Neural cell (in vitro differentiated cells): ENCODE measurements around the gene EFEMP2. TPM values are rescaled to one million over a fixed set of nuclear protein-coding genes. Genes with fewer than 3 reads are reported as not detected.

Experiments
- H2AFZ ChIP-seq: fragments of 200-600, 300-800 bp; sonication (generic), shearing (Covaris generic); 2 replicates; pipeline ENCODE4 v1.6.0; 2014; ENCODE audit warnings: low read depth, mild to moderate bottlenecking, antibody characterized with exemption, low read length, moderate library complexity
- H3F3A ChIP-seq: fragments of 200-600 bp; shearing (Covaris generic); 2 replicates; pipeline ENCODE4 v1.6.1; 2016; ENCODE audit warnings: mild to moderate bottlenecking, moderate library complexity, mixed read lengths, antibody characterized with exemption, low read length; ENCODE audit not compliant: insufficient read depth, poor library complexity, severe bottlenecking
- H3K27ac ChIP-seq: fragments of 200-600, 300-800 bp; sonication (generic), shearing (Covaris generic); 2 replicates; pipeline ENCODE4 v1.5.1; 2014; ENCODE audit warnings: mild to moderate bottlenecking, low read length, moderate library complexity
- H3K27me3 ChIP-seq: fragments of 300-800, 200-600 bp; sonication (generic), shearing (Covaris generic); 2 replicates; pipeline ENCODE4 v1.6.0; 2014; ENCODE audit warnings: mild to moderate bottlenecking, low read depth, low read length, moderate library complexity; ENCODE audit not compliant: insufficient read depth
- H3K36me3 ChIP-seq: fragments of 300-800, 200-600 bp; sonication (generic), shearing (Covaris generic); 2 replicates; pipeline ENCODE4 v1.5.1; 2014; ENCODE audit warnings: mild to moderate bottlenecking, antibody characterized with exemption, low read length, moderate library complexity; ENCODE audit not compliant: insufficient read depth
- H3K4me2 ChIP-seq: fragments of 300-800, 200-600 bp; sonication (generic), shearing (Covaris generic); 2 replicates; pipeline ENCODE4 v1.6.0; 2014; ENCODE audit warnings: mild to moderate bottlenecking, low read length
- H3K4me3 ChIP-seq: fragments of 300-800, 200-600 bp; sonication (generic), shearing (Covaris generic); 2 replicates; pipeline ENCODE4 v1.5.1; 2014; ENCODE audit warnings: mild to moderate bottlenecking, low read length, moderate library complexity
- H3K79me2 ChIP-seq: fragments of 200-600 bp; shearing (Covaris generic); replicated peaks from 2 replicates; pipeline ENCODE4 v1.6.0; 2014; ENCODE audit warnings: mild to moderate bottlenecking, low read length, moderate library complexity; ENCODE audit not compliant: insufficient read depth
- H3K9ac ChIP-seq: fragments of 300-800, 200-600 bp; sonication (generic), shearing (Covaris generic); 2 replicates; pipeline ENCODE4 v1.6.1; 2016; ENCODE audit warnings: mild to moderate bottlenecking, low read length, mixed read lengths
- H3K9me2 ChIP-seq: fragments of 200-600 bp; shearing (Covaris generic); 2 replicates; pipeline ENCODE4 v1.6.1; 2016; ENCODE audit warnings: mild to moderate bottlenecking, low read length, mixed read lengths; ENCODE audit not compliant: insufficient read depth
- H3K9me3 ChIP-seq: fragments of 200-600, 300-800 bp; sonication (generic), shearing (Covaris generic); 2 replicates; pipeline ENCODE4 v1.6.1; 2016; ENCODE audit warnings: mild to moderate bottlenecking, mixed run types, low read length, moderate library complexity, mixed read lengths
- H4K20me1 ChIP-seq: fragments of 200-600 bp; shearing (Covaris generic); 2 replicates; pipeline ENCODE4 v1.6.1; 2016; ENCODE audit warnings: mild to moderate bottlenecking, mixed run types; ENCODE audit not compliant: insufficient read depth
- EP300 ChIP-seq: fragments of 450-650 bp; conservative IDR thresholded peaks from 2 replicates; pipeline ENCODE4 v1.6.1; 2014; ENCODE audit warnings: antibody characterized with exemption, mild to moderate bottlenecking, moderate library complexity; ENCODE audit not compliant: poor library complexity, severe bottlenecking
- EZH2 ChIP-seq: fragments of 200-600, 300-800 bp; shearing (Covaris generic), sonication (generic); IDR thresholded peaks from 2 replicates; pipeline ENCODE4 v1.6.1; 2014; ENCODE audit warnings: antibody characterized with exemption, low read length, borderline replicate concordance, mild to moderate bottlenecking; ENCODE audit not compliant: insufficient read depth, poor library complexity, severe bottlenecking
- MXI1 ChIP-seq: fragments of 450-650 bp; conservative IDR thresholded peaks from 2 replicates; pipeline ENCODE4 v1.6.1; 2014; ENCODE audit warnings: antibody characterized with exemption, mild to moderate bottlenecking; ENCODE audit not compliant: poor library complexity, severe bottlenecking
- POLR2AphosphoS5 ChIP-seq: IDR thresholded peaks from 2 replicates; pipeline ENCODE4 v1.6.1; 2012
- RAD21 ChIP-seq: fragments of 450-650 bp; conservative IDR thresholded peaks from 2 replicates; pipeline ENCODE4 v1.6.1; 2014; ENCODE audit warnings: antibody characterized with exemption, mild to moderate bottlenecking, moderate library complexity
- SMC3 ChIP-seq: fragments of 450-650 bp; conservative IDR thresholded peaks from 2 replicates; pipeline ENCODE4 v1.6.1; 2014; ENCODE audit warnings: antibody characterized with exemption, mild to moderate bottlenecking, moderate library complexity; ENCODE audit not compliant: poor library complexity
- TAF1 ChIP-seq: IDR thresholded peaks from 2 replicates; pipeline ENCODE4 v1.6.1; 2012; ENCODE audit warnings: low read depth
- polyA plus RNA-seq: library from polyadenylated mRNA; depleted of rRNA; stranded (reverse); fragments of >200 nt; gene quantifications from 2 replicates; pipeline ENCODE4 v1.2.3, GENCODE V29; 2014
- TF ChIP-seq, protein P1 (sequence below): IDR thresholded peaks from 2 replicates; pipeline ENCODE4 v1.6.1; 2012; ENCODE audit warnings: borderline replicate concordance
- TF ChIP-seq, protein P2 (sequence below): fragments of 450-650 bp; IDR thresholded peaks from 2 replicates; pipeline ENCODE4 v1.5.1; 2014; ENCODE audit warnings: antibody characterized with exemption, mild to moderate bottlenecking, moderate library complexity; ENCODE audit not compliant: poor library complexity, severe bottlenecking

EFEMP2 gene
- polyA plus RNA-seq, 1 donor from 2014 or later = 0.67 TPM

DNA sequence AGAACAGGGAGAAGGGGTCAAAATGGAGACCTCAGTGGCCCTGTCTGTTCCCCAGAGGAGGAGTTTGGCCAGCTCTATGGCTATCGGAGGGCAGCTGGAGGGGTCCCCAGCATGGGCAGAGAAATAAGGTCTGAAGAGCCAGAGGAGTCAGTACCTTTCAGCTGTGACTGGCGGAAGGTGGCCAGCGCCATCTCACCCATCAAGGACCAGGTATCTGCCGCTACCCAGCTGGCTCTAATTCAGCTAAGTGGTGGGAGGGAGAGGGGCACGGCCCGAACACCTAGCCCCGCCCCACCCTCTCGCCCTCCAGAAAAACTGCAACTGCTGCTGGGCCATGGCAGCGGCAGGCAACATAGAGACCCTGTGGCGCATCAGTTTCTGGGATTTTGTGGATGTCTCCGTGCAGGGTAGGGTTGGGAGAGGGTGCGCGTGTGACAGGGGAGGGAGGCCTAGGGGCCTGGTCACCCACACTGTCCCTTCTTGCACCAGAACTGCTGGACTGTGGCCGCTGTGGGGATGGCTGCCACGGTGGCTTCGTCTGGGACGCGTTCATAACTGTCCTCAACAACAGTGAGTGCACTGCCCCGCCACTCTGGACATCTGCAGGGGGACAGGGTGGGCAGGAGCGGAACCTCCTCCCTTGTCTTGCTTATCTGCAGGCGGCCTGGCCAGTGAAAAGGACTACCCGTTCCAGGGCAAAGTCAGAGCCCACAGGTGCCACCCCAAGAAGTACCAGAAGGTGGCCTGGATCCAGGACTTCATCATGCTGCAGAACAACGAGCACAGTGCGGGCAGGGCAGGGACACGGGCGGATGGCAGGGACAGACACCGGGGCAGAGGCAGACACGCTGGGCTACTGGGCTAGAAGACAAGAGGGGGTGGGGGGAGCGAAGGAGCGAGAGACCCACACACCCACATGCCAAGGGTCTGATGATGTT is 9.8 kb upstream of the EFEMP2 start:
- Histone ChIP-seq H3K79me2 (peaks cover 17% of the 10 kb centered on the region), H3K9me2 (no peaks in the 10 kb centered on the region), H4K20me1 (no peaks in the 10 kb centered on the region), H3K4me2 (no peak overlapping the region), H3F3A (no peaks in the 10 kb centered on the region), H3K9ac (no peak overlapping the region), H2AFZ (no peak overlapping the region), H3K27ac (no peak overlapping the region), H3K9me3 (no peaks in the 10 kb centered on the region), H3K36me3 (no peaks in the 10 kb centered on the region), H3K27me3 (no peaks in the 10 kb centered on the region), H3K4me3 (no peak overlapping the region)
- TF ChIP-seq, protein P1, sequence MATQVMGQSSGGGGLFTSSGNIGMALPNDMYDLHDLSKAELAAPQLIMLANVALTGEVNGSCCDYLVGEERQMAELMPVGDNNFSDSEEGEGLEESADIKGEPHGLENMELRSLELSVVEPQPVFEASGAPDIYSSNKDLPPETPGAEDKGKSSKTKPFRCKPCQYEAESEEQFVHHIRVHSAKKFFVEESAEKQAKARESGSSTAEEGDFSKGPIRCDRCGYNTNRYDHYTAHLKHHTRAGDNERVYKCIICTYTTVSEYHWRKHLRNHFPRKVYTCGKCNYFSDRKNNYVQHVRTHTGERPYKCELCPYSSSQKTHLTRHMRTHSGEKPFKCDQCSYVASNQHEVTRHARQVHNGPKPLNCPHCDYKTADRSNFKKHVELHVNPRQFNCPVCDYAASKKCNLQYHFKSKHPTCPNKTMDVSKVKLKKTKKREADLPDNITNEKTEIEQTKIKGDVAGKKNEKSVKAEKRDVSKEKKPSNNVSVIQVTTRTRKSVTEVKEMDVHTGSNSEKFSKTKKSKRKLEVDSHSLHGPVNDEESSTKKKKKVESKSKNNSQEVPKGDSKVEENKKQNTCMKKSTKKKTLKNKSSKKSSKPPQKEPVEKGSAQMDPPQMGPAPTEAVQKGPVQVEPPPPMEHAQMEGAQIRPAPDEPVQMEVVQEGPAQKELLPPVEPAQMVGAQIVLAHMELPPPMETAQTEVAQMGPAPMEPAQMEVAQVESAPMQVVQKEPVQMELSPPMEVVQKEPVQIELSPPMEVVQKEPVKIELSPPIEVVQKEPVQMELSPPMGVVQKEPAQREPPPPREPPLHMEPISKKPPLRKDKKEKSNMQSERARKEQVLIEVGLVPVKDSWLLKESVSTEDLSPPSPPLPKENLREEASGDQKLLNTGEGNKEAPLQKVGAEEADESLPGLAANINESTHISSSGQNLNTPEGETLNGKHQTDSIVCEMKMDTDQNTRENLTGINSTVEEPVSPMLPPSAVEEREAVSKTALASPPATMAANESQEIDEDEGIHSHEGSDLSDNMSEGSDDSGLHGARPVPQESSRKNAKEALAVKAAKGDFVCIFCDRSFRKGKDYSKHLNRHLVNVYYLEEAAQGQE = no peak
- TF ChIP-seq MXI1 = no peak
- TF ChIP-seq SMC3 = no peak
- no peak for TF ChIP-seq RAD21
- TF ChIP-seq POLR2AphosphoS5 = no peak
- TF ChIP-seq EZH2 = no peak
- TF ChIP-seq EP300 = no peak
- TF ChIP-seq, protein P2, sequence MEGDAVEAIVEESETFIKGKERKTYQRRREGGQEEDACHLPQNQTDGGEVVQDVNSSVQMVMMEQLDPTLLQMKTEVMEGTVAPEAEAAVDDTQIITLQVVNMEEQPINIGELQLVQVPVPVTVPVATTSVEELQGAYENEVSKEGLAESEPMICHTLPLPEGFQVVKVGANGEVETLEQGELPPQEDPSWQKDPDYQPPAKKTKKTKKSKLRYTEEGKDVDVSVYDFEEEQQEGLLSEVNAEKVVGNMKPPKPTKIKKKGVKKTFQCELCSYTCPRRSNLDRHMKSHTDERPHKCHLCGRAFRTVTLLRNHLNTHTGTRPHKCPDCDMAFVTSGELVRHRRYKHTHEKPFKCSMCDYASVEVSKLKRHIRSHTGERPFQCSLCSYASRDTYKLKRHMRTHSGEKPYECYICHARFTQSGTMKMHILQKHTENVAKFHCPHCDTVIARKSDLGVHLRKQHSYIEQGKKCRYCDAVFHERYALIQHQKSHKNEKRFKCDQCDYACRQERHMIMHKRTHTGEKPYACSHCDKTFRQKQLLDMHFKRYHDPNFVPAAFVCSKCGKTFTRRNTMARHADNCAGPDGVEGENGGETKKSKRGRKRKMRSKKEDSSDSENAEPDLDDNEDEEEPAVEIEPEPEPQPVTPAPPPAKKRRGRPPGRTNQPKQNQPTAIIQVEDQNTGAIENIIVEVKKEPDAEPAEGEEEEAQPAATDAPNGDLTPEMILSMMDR = no peak
- no peak for TF ChIP-seq TAF1

DNA sequence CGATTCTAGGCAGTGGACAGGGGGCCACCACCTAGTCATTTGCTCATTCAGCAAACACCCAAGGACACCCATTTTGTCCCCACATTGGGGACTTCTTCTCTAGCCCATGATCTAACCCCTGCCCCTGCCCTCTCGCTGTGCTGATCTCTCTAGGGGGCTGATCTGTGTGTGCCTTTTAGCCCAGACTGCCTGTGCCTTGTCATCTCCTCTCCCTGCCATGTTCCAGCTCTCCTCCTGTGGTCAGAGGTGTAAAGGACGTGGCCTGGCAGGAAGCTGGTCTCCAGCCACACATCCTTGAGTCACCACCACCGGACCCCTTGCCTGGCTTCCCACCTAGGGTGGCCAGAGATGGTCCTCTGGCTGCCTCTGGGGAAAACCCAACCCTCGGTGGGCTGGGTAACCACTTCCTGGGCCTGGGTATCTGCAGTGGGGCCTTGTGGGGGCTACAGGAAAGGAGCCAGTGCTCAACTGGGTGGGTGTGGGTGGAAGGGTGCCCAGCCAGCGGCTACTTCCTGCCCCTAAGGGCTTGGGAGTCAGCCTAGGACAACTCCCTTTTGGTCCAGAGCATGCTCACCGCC is 8.3 kb upstream of the EFEMP2 start:
- Histone ChIP-seq H3K9ac (no peak overlapping the region), H3K27ac (no peak overlapping the region), H3K79me2 (peaks cover 8% of the 10 kb centered on the region), H4K20me1 (no peaks in the 10 kb centered on the region), H3K36me3 (no peaks in the 10 kb centered on the region), H3K9me3 (no peaks in the 10 kb centered on the region), H3K27me3 (no peaks in the 10 kb centered on the region), H3K9me2 (no peaks in the 10 kb centered on the region), H3K4me3 (no peak overlapping the region), H3F3A (no peaks in the 10 kb centered on the region), H2AFZ (no peak overlapping the region), H3K4me2 (no peak overlapping the region)
- TF ChIP-seq, protein P1 = no peak
- no peak for TF ChIP-seq EP300
- no peak for TF ChIP-seq MXI1
